Right lobe of liver (tissue), 6 donors: ENCODE results near the gene ADAMTS6. TPM values are rescaled to one million over a fixed set of nuclear protein-coding genes. Genes with fewer than 3 reads are reported as not detected.

Source experiments
- ATAC-seq, 4 donors: fragments of 200-7000 bp; cut with Tn5 transposase; one replicate each; pipeline ENCODE4 v1.9.1; 2020; ENCODE audit warnings: mild to moderate bottlenecking in 4 of 4, moderate library complexity in 4 of 4
- DNase-seq, 3 donors: peaks; one replicate each; pipeline ENCODE4 v3.0.0-alpha.2; 2020
- H3K27ac ChIP-seq, 3 donors: fragments of 200-600 bp; one replicate each; pipeline ENCODE4 v1.8.0; 2022
- H3K27me3 ChIP-seq, 2 donors: fragments of 200-600 bp; one replicate each; pipeline ENCODE4 v1.8.0; 2022
- H3K36me3 ChIP-seq, 4 donors: fragments of 200-600 bp; sonication (generic) in 1 of 4; one replicate each; pipeline versions ENCODE4 v1.5.1 to v1.8.0; 2017 to 2022; ENCODE audit warnings: control low read depth in 1 of 4
- H3K4me1 ChIP-seq, 4 donors: fragments of 200-600 bp; sonication (generic) in 1 of 4; one replicate each; pipeline versions ENCODE4 v1.5.1 to v1.8.0; 2017 to 2022; ENCODE audit warnings: control low read depth in 1 of 4
- H3K4me3 ChIP-seq, 3 donors: fragments of 200-600 bp; one replicate each; pipeline ENCODE4 v1.8.0; 2022
- H3K9me3 ChIP-seq, 4 donors: fragments of 200-600 bp; sonication (generic) in 1 of 4; one replicate each; pipeline versions ENCODE4 v1.5.1 to v1.8.0; 2017 to 2022; ENCODE audit warnings: control low read depth in 1 of 4
- POLR2A ChIP-seq: fragments of 450-650 bp; IDR thresholded peaks from one replicate; pipeline ENCODE4 v1.6.1; 2017; ENCODE audit warnings: antibody characterized with exemption, mild to moderate bottlenecking
- WGBS: methylation state at CpG from one replicate; pipeline ENCODE4 v1.1.6; 2018; ENCODE audit warnings: low coverage, low lambda C conversion rate; ENCODE audit not compliant: insufficient coverage; ENCODE audit errors: missing lambda C conversion rate; 5-methylcytosine and 5-hydroxymethylcytosine counted together
- intact Hi-C, 2 donors: fragments of 100-400 bp; cut with DNase I; formaldehyde crosslinking; loops; one replicate each; pipeline versions ENCODE4 v1.11.2 to v1.14.1; 2022
- total RNA-seq, 6 experiments: library from RNA; depleted of rRNA in 2 of 6; stranded (reverse); fragments of >200 nt in 2 of 6; fragmentation: NEBNext Ultra II Directional in 3 of 6; extraction: Animal tissue kit (Norgen Biotek cat#: 25700) in 3 of 6; gene quantifications; one replicate each; pipeline versions ENCODE4 v1.1.0 to v1.2.4, GENCODE V29; 2016 to 2023
- TF ChIP-seq, protein P1 (sequence below), 4 donors: fragments of 200-600 bp in 3 of 4; fragments of 450-650 bp in 1 of 4; IDR thresholded peaks; one replicate each; pipeline versions ENCODE4 v1.5.1 to v1.8.0; 2016 to 2022; ENCODE audit warnings: antibody characterized with exemption in 4 of 4, mild to moderate bottlenecking in 2 of 4
- donor health status: DM: no; HTN: yes; CAD: no.
- donor health status: DM: no; HTN: no; CAD: no.
- donor health status: DM: no; HTN: no; CAD: no.
- donor health status: DM: no; HTN: yes; CAD: no.
- donor health status: DM: no; HTN: yes; CAD: no.

The ADAMTS6 gene
- total RNA-seq, 6 experiments from 2014 or later: 0.17 to 0.56 (median 0.40) TPM

DNA sequence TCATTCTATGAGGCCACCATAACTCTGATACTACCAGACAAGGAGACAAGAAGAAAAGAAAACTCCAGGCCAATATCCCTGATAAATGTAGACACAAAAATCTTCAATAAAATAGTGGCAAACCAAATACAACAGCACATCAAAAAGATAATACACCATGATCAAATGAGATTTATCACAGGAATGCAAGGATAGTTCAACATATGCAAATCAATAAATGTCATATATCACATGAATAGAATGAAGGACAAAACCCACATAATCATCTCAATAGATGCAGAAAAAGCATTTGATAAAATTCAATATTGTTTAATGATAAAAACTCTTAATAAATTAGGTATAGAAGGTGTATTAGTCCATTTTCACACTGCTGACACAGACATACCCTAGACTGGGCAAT lies 139.9 kb downstream of the ADAMTS6 start:
- Histone ChIP-seq H3K4me1 (no peaks in the 10 kb centered on the region), H3K9me3 (no peaks in the 10 kb centered on the region), H3K27me3 (no peaks in the 10 kb centered on the region), H3K27ac (no peak overlapping the region), H3K36me3 (no peaks in the 10 kb centered on the region), H3K4me3 (no peak overlapping the region)
- ATAC-seq: no peak
- DNase-seq: no peak
- intact Hi-C loops: no loop called here
- TF ChIP-seq, protein P1, sequence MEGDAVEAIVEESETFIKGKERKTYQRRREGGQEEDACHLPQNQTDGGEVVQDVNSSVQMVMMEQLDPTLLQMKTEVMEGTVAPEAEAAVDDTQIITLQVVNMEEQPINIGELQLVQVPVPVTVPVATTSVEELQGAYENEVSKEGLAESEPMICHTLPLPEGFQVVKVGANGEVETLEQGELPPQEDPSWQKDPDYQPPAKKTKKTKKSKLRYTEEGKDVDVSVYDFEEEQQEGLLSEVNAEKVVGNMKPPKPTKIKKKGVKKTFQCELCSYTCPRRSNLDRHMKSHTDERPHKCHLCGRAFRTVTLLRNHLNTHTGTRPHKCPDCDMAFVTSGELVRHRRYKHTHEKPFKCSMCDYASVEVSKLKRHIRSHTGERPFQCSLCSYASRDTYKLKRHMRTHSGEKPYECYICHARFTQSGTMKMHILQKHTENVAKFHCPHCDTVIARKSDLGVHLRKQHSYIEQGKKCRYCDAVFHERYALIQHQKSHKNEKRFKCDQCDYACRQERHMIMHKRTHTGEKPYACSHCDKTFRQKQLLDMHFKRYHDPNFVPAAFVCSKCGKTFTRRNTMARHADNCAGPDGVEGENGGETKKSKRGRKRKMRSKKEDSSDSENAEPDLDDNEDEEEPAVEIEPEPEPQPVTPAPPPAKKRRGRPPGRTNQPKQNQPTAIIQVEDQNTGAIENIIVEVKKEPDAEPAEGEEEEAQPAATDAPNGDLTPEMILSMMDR (IDR thresholded peaks at IDR 0.05): no peak

GRCh38 chr5:65338606-65339151 lies 143.0 kb downstream of the ADAMTS6 start:
- H3K4me3 ChIP-seq: no peak overlapping the region
- WGBS: 100% methylated on average over 1 of the region's 3 CpGs
- H3K27ac ChIP-seq: no peak overlapping the region
- no peaks in the 10 kb centered on the region for H3K4me1 ChIP-seq
- no peaks in the 10 kb centered on the region for H3K9me3 ChIP-seq
- H3K36me3 ChIP-seq: no peaks in the 10 kb centered on the region
- TF ChIP-seq, protein P1 (IDR thresholded peaks at IDR 0.05): no peak
- TF ChIP-seq POLR2A: no peak
- DNase-seq (no peak), ATAC-seq (no peak)
- intact Hi-C loops: no loop called here
- H3K27me3 ChIP-seq: no peaks in the 10 kb centered on the region

DNA sequence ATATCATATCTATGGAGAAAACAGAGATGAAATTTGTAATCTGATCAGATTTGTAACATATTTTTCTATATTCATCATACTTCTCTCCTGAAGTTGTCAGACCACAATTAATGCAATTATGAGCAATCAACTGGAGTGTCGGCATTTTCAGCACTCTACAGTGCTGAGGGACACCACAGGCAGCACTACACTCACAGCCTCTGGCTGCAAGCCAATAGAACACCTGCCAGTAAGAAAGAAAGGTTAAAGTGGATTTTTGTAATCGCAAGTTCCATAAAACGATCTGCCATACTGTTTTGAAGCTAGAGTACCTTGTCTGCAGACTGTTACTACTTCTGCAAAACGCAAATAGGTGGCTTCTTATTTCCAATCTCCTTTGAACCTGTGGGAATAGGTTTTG lies 147.6 kb downstream of the ADAMTS6 start:
- no peak overlapping the region for H3K4me3 ChIP-seq
- intact Hi-C loops: no loop called here
- no peaks in the 10 kb centered on the region for H3K27me3 ChIP-seq
- H3K27ac ChIP-seq: no peak overlapping the region
- DNase-seq (no peak), ATAC-seq (no peak)
- no peak for TF ChIP-seq POLR2A
- TF ChIP-seq, protein P1 (IDR thresholded peaks at IDR 0.05): no peak
- H3K4me1 ChIP-seq: no peaks in the 10 kb centered on the region
- no peaks in the 10 kb centered on the region for H3K36me3 ChIP-seq
- WGBS: 60% methylated on average over 4 of the region's 4 CpGs
- no peaks in the 10 kb centered on the region for H3K9me3 ChIP-seq

- Histone ChIP-seq H3K27me3 (no peaks in the 10 kb centered on the region), H3K9me3 (no peaks in the 10 kb centered on the region), H3K27ac (no peak overlapping the region), H3K4me1 (no peaks in the 10 kb centered on the region), H3K36me3 (no peaks in the 10 kb centered on the region), H3K4me3 (no peak overlapping the region)
- WGBS: 89% methylated on average over 1 of the region's 1 CpG
- DNase-seq: no peak
- TF ChIP-seq, protein P1 (IDR thresholded peaks at IDR 0.05): no peak
- no peak for TF ChIP-seq POLR2A
- intact Hi-C loops: no loop called here
- ATAC-seq: no peak
Observed at GRCh38 chr5:65332591-65332990, 149.1 kb downstream of the ADAMTS6 start.

DNA sequence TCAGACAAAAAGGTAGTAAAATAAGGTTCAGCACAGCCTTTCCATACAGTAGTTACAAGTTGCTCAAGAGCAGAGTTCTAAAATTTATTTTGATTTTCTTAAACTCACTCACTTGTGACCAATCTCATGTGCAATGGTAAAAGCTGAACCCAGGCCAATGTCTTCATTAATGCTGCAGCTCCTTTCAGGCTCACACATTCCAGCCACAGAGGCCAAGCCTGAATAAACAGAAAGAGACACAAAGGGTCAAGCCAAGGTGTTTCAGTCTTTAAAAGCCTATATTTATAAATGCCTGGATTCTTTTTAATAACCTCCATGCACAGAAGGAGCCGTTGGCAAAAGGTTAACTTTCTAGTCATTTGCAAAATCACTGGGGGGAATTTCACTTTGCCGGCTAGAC lies 152.5 kb downstream of the ADAMTS6 start:
- H3K4me1 ChIP-seq: no peaks in the 10 kb centered on the region
- ATAC-seq (no peak), DNase-seq (no peak)
- TF ChIP-seq, protein P1 (IDR thresholded peaks at IDR 0.05): no peak
- no peak for TF ChIP-seq POLR2A
- no peak overlapping the region for H3K4me3 ChIP-seq
- H3K9me3 ChIP-seq: no peaks in the 10 kb centered on the region
- 52% methylated on average over 2 of the region's 2 CpGs for WGBS
- intact Hi-C loops: no loop called here
- H3K36me3 ChIP-seq: no peaks in the 10 kb centered on the region
- H3K27me3 ChIP-seq: no peaks in the 10 kb centered on the region
- H3K27ac ChIP-seq: no peak overlapping the region
